ENCODE measurements around the gene DPP4.

Gene DPP4

GRCh38 chr2:162029287-162029901, 44.6 kb downstream of the DPP4 start:
- Histone ChIP-seq H3K9ac (ENCODE audit: low read depth, low read length) (no peak overlapping the region), H3K9me3 (ENCODE audit: insufficient read depth, low read depth, low read length) (no peaks in the 10 kb centered on the region), H3K27me3 (ENCODE audit: insufficient read depth, low read length) (no peaks in the 10 kb centered on the region), H3K27ac (ENCODE audit: low read length) (no peak overlapping the region), H3K4me1 (ENCODE audit: insufficient read depth, low read length) (peaks cover 5% of the 10 kb centered on the region; the same call in 1 of the 2 replicates), H3K4me3 (ENCODE audit: low read length) (no peak overlapping the region), H3K36me3 (ENCODE audit: insufficient read depth, low read depth, low read length) (no peaks in the 10 kb centered on the region)

GRCh38 chr2:162028511-162028910, 45.5 kb downstream of the DPP4 start:
- no peaks in the 10 kb centered on the region for H3K9me3 ChIP-seq (ENCODE audit: insufficient read depth, low read depth, low read length)
- no peak overlapping the region for H3K9ac ChIP-seq (ENCODE audit: low read depth, low read length)
- no peak overlapping the region for H3K27ac ChIP-seq (ENCODE audit: low read length)
- no peak overlapping the region for H3K4me3 ChIP-seq (ENCODE audit: low read length)
- peaks cover 5% of the 10 kb centered on the region; the same call in 1 of the 2 replicates for H3K4me1 ChIP-seq (ENCODE audit: insufficient read depth, low read length)
- no peaks in the 10 kb centered on the region for H3K36me3 ChIP-seq (ENCODE audit: insufficient read depth, low read depth, low read length)
- H3K27me3 ChIP-seq (ENCODE audit: insufficient read depth, low read length): no peaks in the 10 kb centered on the region

GRCh38 chr2:162025121-162025911, 48.7 kb downstream of the DPP4 start:
- H3K27me3 ChIP-seq (ENCODE audit: insufficient read depth, low read length): no peaks in the 10 kb centered on the region
- H3K36me3 ChIP-seq (ENCODE audit: insufficient read depth, low read depth, low read length): no peaks in the 10 kb centered on the region
- no peak overlapping the region for H3K9ac ChIP-seq (ENCODE audit: low read depth, low read length)
- no peak overlapping the region for H3K4me3 ChIP-seq (ENCODE audit: low read length)
- H3K4me1 ChIP-seq (ENCODE audit: insufficient read depth, low read length): no peaks in the 10 kb centered on the region; the same call in 1 of the 2 replicates
- no peaks in the 10 kb centered on the region for H3K9me3 ChIP-seq (ENCODE audit: insufficient read depth, low read depth, low read length)
- H3K27ac ChIP-seq (ENCODE audit: low read length): no peak overlapping the region

GRCh38 chr2:162022290-162022945, 51.6 kb downstream of the DPP4 start:
- no peak overlapping the region for H3K4me3 ChIP-seq (ENCODE audit: low read length)
- H3K9ac ChIP-seq (ENCODE audit: low read depth, low read length): no peak overlapping the region
- no peaks in the 10 kb centered on the region for H3K36me3 ChIP-seq (ENCODE audit: insufficient read depth, low read depth, low read length)
- H3K9me3 ChIP-seq (ENCODE audit: insufficient read depth, low read depth, low read length): no peaks in the 10 kb centered on the region
- no peak overlapping the region for H3K27ac ChIP-seq (ENCODE audit: low read length)
- H3K27me3 ChIP-seq (ENCODE audit: insufficient read depth, low read length): no peaks in the 10 kb centered on the region
- H3K4me1 ChIP-seq (ENCODE audit: insufficient read depth, low read length): no peaks in the 10 kb centered on the region; the same call in 1 of the 2 replicates

- H3K4me3 ChIP-seq (ENCODE audit: low read length): no peak overlapping the region
- no peak overlapping the region for H3K27ac ChIP-seq (ENCODE audit: low read length)
- H3K27me3 ChIP-seq (ENCODE audit: insufficient read depth, low read length): no peaks in the 10 kb centered on the region
- H3K9ac ChIP-seq (ENCODE audit: low read depth, low read length): no peak overlapping the region
- H3K9me3 ChIP-seq (ENCODE audit: insufficient read depth, low read depth, low read length): no peaks in the 10 kb centered on the region
- H3K4me1 ChIP-seq (ENCODE audit: insufficient read depth, low read length): no peaks in the 10 kb centered on the region; the same call in 1 of the 2 replicates
- H3K36me3 ChIP-seq (ENCODE audit: insufficient read depth, low read depth, low read length): no peaks in the 10 kb centered on the region
Measured at GRCh38 chr2:162021516-162022058, 52.4 kb downstream of the DPP4 start.

GRCh38 chr2:162018530-162018929, 55.5 kb downstream of the DPP4 start:
- no peaks in the 10 kb centered on the region; the same call in 1 of the 2 replicates for H3K4me1 ChIP-seq (ENCODE audit: insufficient read depth, low read length)

GRCh38 chr2:162017233-162017632, 56.8 kb downstream of the DPP4 start:
- Histone ChIP-seq H3K4me1 (ENCODE audit: insufficient read depth, low read length) (no peaks in the 10 kb centered on the region; the same call in 1 of the 2 replicates), H3K36me3 (ENCODE audit: insufficient read depth, low read depth, low read length) (no peaks in the 10 kb centered on the region), H3K4me3 (ENCODE audit: low read length) (no peak overlapping the region), H3K9me3 (ENCODE audit: insufficient read depth, low read depth, low read length) (no peaks in the 10 kb centered on the region), H3K9ac (ENCODE audit: low read depth, low read length) (no peak overlapping the region), H3K27me3 (ENCODE audit: insufficient read depth, low read length) (no peaks in the 10 kb centered on the region), H3K27ac (ENCODE audit: low read length) (no peak overlapping the region)

More at GRCh38 chr2:162018530-162018929, 55.5 kb downstream of the DPP4 start:
- Histone ChIP-seq H3K9ac (ENCODE audit: low read depth, low read length) (no peak overlapping the region), H3K4me3 (ENCODE audit: low read length) (no peak overlapping the region), H3K36me3 (ENCODE audit: insufficient read depth, low read depth, low read length) (no peaks in the 10 kb centered on the region), H3K27ac (ENCODE audit: low read length) (no peak overlapping the region), H3K27me3 (ENCODE audit: insufficient read depth, low read length) (no peaks in the 10 kb centered on the region), H3K9me3 (ENCODE audit: insufficient read depth, low read depth, low read length) (no peaks in the 10 kb centered on the region)

GRCh38 chr2:162016080-162016479, 57.9 kb downstream of the DPP4 start:
- Histone ChIP-seq H3K27ac (ENCODE audit: low read length) (no peak overlapping the region), H3K27me3 (ENCODE audit: insufficient read depth, low read length) (no peaks in the 10 kb centered on the region), H3K9ac (ENCODE audit: low read depth, low read length) (no peak overlapping the region), H3K4me1 (ENCODE audit: insufficient read depth, low read length) (no peaks in the 10 kb centered on the region; the same call in 1 of the 2 replicates), H3K36me3 (ENCODE audit: insufficient read depth, low read depth, low read length) (no peaks in the 10 kb centered on the region), H3K9me3 (ENCODE audit: insufficient read depth, low read depth, low read length) (no peaks in the 10 kb centered on the region), H3K4me3 (ENCODE audit: low read length) (no peak overlapping the region)

GRCh38 chr2:162014751-162015150, 59.3 kb downstream of the DPP4 start:
- no peak overlapping the region for H3K27ac ChIP-seq (ENCODE audit: low read length)
- H3K4me1 ChIP-seq (ENCODE audit: insufficient read depth, low read length): no peaks in the 10 kb centered on the region; the same call in 1 of the 2 replicates
- H3K36me3 ChIP-seq (ENCODE audit: insufficient read depth, low read depth, low read length): no peaks in the 10 kb centered on the region
- H3K4me3 ChIP-seq (ENCODE audit: low read length): no peak overlapping the region
- no peaks in the 10 kb centered on the region for H3K9me3 ChIP-seq (ENCODE audit: insufficient read depth, low read depth, low read length)
- no peaks in the 10 kb centered on the region for H3K27me3 ChIP-seq (ENCODE audit: insufficient read depth, low read length)
- H3K9ac ChIP-seq (ENCODE audit: low read depth, low read length): no peak overlapping the region

- 0 out of 2 replicates have a peak, but pooled peaks cover 1% of the 10 kb centered on the region for H3K4me1 ChIP-seq (ENCODE audit: insufficient read depth, low read length)
- H3K9ac ChIP-seq (ENCODE audit: low read depth, low read length): no peak overlapping the region
- H3K9me3 ChIP-seq (ENCODE audit: insufficient read depth, low read depth, low read length): no peaks in the 10 kb centered on the region
- no peak overlapping the region for H3K4me3 ChIP-seq (ENCODE audit: low read length)
- H3K36me3 ChIP-seq (ENCODE audit: insufficient read depth, low read depth, low read length): no peaks in the 10 kb centered on the region
- no peak overlapping the region for H3K27ac ChIP-seq (ENCODE audit: low read length)
- no peaks in the 10 kb centered on the region for H3K27me3 ChIP-seq (ENCODE audit: insufficient read depth, low read length)
Measured at GRCh38 chr2:162013514-162014475, 60.2 kb downstream of the DPP4 start.

Measured in iPS-20b (cell line).